GM12891 (cell line): ENCODE measurements around the gene THRA.

ENCODE experiments used
- POLR2A ChIP-seq: IDR thresholded peaks from 2 replicates; pipeline ENCODE4 v1.6.1; 2011; ENCODE audit warnings: low read depth, low read length, control low read depth
- POLR2AphosphoS5 ChIP-seq: IDR thresholded peaks from 2 replicates; pipeline ENCODE4 v1.6.1; 2011; ENCODE audit warnings: low read depth, low read length, control low read depth

DNA sequence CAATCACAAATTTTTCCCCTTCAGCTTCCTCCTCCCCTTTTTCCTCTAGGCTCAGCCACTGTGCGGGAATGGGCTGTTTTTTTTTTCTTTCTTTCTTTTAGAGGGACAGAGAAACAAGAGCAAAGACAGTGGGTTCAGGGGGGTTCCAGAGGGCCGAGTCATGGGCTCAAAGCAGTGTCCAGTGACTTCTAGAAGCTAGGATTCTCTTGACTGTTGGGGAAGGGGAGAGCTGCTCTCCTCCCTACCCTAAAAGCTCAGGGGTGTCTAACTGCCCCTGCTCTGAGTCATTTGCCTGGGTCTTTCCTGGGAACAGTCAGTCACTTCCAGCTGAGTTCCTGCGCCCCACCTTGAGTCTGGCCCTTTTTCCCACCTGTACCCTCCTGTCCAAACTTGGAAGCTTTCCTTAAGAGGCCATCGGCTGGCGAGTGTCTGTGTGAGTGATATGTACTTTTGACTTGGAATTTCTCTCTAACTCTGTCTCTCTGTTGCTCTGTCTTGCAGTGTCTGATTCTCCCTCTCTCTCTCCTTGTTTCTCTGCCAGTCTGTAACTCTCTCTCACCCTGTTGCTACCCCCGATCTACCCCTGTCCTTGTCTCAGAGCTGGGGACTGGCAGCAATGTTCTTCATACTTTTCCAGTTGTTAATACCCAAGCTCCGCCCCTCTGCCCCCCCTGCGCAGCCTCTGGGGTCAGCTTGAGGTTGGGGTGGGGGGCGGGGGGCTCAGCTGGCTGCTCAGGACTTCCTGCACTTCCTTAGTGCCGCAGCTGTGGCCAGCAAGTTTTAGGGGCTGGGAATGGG, 2.4 kb downstream of the THRA start:
- no peak for TF ChIP-seq POLR2A
- no peak for TF ChIP-seq POLR2AphosphoS5
